ENCODE results near the gene CNIH2.
"Not testable (repeated sequence)": the region's sequence is repeated elsewhere in the genome, so short reads cannot be mapped to it uniquely, and the experiment has no call there.

CNIH2 gene

GRCh38 chr11:66276619-66277018, 1.4 kb upstream of the CNIH2 start:
- not testable (repeated sequence) for FAIRE-seq; DNase-seq (ENCODE audit: low spot score)

GRCh38 chr11:66277064-66277463, 911 bp upstream of the CNIH2 start:
- FAIRE-seq; DNase-seq (ENCODE audit: low spot score): not testable (repeated sequence)

GRCh38 chr11:66278363-66279091, 552 bp downstream of the CNIH2 start:
- DNase-seq (ENCODE audit: low spot score) (no peak), FAIRE-seq (no peak)

GRCh38 chr11:66279092-66279734, 1.2 kb downstream of the CNIH2 start:
- FAIRE-seq (no peak), DNase-seq (ENCODE audit: low spot score) (no peak)

GRCh38 chr11:66280428-66280827, 2.5 kb downstream of the CNIH2 start:
- FAIRE-seq, result no peak

GRCh38 chr11:66281001-66281400, 3.0 kb downstream of the CNIH2 start:
- DNase-seq (ENCODE audit: low spot score) (peak; percentile 28), FAIRE-seq (no peak)

More at GRCh38 chr11:66280428-66280827, 2.5 kb downstream of the CNIH2 start:
- no peak for DNase-seq (ENCODE audit: low spot score)

- DNase-seq (ENCODE audit: low spot score) (no peak), FAIRE-seq (no peak)
Observed at GRCh38 chr11:66281776-66282467, 3.9 kb downstream of the CNIH2 start.

- FAIRE-seq, result no peak
- DNase-seq (ENCODE audit: low spot score), result peak; percentile 85
Observed at GRCh38 chr11:66282468-66283455, 4.8 kb downstream of the CNIH2 start.

GRCh38 chr11:66283461-66284105, 5.6 kb downstream of the CNIH2 start:
- FAIRE-seq, result no peak
- no peak for DNase-seq (ENCODE audit: low spot score)

- DNase-seq (ENCODE audit: low spot score) (no peak), FAIRE-seq (no peak)
Observed at GRCh38 chr11:66284526-66285078, 6.6 kb downstream of the CNIH2 start.

GRCh38 chr11:66285250-66285947, 7.4 kb downstream of the CNIH2 start:
- FAIRE-seq, result no peak
- DNase-seq (ENCODE audit: low spot score), result no peak

GRCh38 chr11:66286699-66287098, 8.7 kb downstream of the CNIH2 start:
- no peak for DNase-seq (ENCODE audit: low spot score)
- no peak for FAIRE-seq

GRCh38 chr11:66287211-66287888, 9.4 kb downstream of the CNIH2 start:
- FAIRE-seq, result no peak
- DNase-seq (ENCODE audit: low spot score), result no peak

- FAIRE-seq (no peak), DNase-seq (ENCODE audit: low spot score) (no peak)
Observed at GRCh38 chr11:66287889-66288670, 10.1 kb downstream of the CNIH2 start.

- DNase-seq (ENCODE audit: low spot score) (peak; percentile 98), FAIRE-seq (peak; percentile 87)
Observed at GRCh38 chr11:66288671-66289547, 10.9 kb downstream of the CNIH2 start, which contains the start of gene YIF1A. Gene YIF1A (minus strand): TSS chr11:66289143. CDS start chr11:66288985, 158 bp downstream.

GRCh38 chr11:66289548-66290329, 11.8 kb downstream of the CNIH2 start:
- DNase-seq (ENCODE audit: low spot score), result no peak
- no peak for FAIRE-seq

- DNase-seq (ENCODE audit: low spot score) (no peak), FAIRE-seq (no peak)
Observed at GRCh38 chr11:66290330-66290621, 12.3 kb downstream of the CNIH2 start.

All from RCC 7860 (cell line).